Left lung (tissue), 10 donors: ENCODE measurements around the gene LITAF. TPM values are rescaled to one million over a fixed set of nuclear protein-coding genes. Genes with fewer than 3 reads are reported as not detected.

Source experiments
- ATAC-seq: fragments of 200-7000 bp; cut with Tn5 transposase; one replicate; pipeline ENCODE4 v1.9.1; 2020; ENCODE audit warnings: moderate library complexity
- DNase-seq, 4 donors: peaks; one replicate each; pipeline ENCODE4 v3.0.0-alpha.2; 2013 to 2020
- H3K27ac ChIP-seq, 2 donors: fragments of 200-600 bp; sonication (generic) in 1 of 2; one replicate each; pipeline versions ENCODE4 v1.5.0 to v1.8.0; 2020 to 2021
- H3K27me3 ChIP-seq, 2 donors: fragments of 200-600 bp; sonication (generic) in 1 of 2; one replicate each; pipeline versions ENCODE4 v1.5.0 to v1.8.0; 2020 to 2021
- H3K36me3 ChIP-seq, 2 donors: fragments of 200-600 bp; sonication (generic) in 1 of 2; one replicate each; pipeline versions ENCODE4 v1.5.0 to v1.8.0; 2020 to 2021
- H3K4me1 ChIP-seq, 2 donors: fragments of 200-600 bp; one replicate each; pipeline ENCODE4 v1.8.0; 2021
- H3K4me3 ChIP-seq, 2 donors: fragments of 200-600 bp; sonication (generic) in 1 of 2; one replicate each; pipeline versions ENCODE4 v1.5.0 to v1.8.0; 2020 to 2021; ENCODE audit warnings: mild to moderate bottlenecking in 1 of 2
- H3K9me3 ChIP-seq, 2 donors: fragments of 200-600 bp; sonication (generic) in 1 of 2; one replicate each; pipeline versions ENCODE4 v1.5.0 to v1.8.0; 2020 to 2021
- intact Hi-C, 2 donors: fragments of 100-400 bp; cut with DNase I; formaldehyde crosslinking; loops; one replicate each; pipeline versions ENCODE4 v1.11.2 to v1.14.2; 2022
- polyA plus RNA-seq, 6 donors: library from polyadenylated mRNA; unstranded; fragments of 120-200 nt; gene quantifications; one replicate each; pipeline ENCODE4 v1.2.1, GENCODE V29; 2013; ENCODE audit not compliant: insufficient read length in 6 of 6
- total RNA-seq, 2 donors: library from RNA; stranded (reverse); fragmentation: NEBNext Ultra II Directional; extraction: Animal tissue kit (Norgen Biotek cat#: 25700); gene quantifications; one replicate each; pipeline ENCODE4 v1.2.1, GENCODE V29; 2021
- TF ChIP-seq, protein P1 (sequence below), 2 donors: fragments of 200-600 bp; sonication (generic) in 1 of 2; IDR thresholded peaks; one replicate each; pipeline versions ENCODE4 v1.5.0 to v1.8.0; 2021; ENCODE audit warnings: antibody characterized with exemption in 2 of 2
- donor health status: DM: no; HTN: yes; CAD: no.
- donor health status: DM: no; HTN: no; CAD: no.

Gene LITAF
- total and polyA plus RNA-seq, 8 donors = 117 to 277 (median 125) TPM

DNA sequence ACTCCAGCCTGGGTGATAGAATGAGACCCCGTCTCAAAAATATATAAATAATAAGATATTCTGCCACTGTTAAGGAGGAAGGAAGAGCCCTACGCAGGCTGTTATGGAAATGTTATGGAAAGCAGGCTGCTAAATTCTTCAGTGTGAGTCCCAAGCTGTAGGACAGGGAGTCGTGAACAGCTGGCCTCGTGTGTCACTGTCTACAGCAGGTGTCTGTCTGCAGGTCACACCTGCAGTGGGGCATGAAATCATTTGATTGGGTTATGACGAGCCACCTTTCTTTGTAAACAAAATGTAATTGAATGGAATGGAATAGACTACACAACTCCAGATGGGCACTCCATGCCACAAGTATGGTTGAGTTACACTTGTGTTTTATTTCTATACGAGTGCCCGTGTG, 15.6 kb upstream of the LITAF start:
- Histone ChIP-seq H3K9me3 (no peaks in the 10 kb centered on the region), H3K27ac (no peak overlapping the region), H3K36me3 (no peaks in the 10 kb centered on the region), H3K4me3 (no peak overlapping the region), H3K4me1 (peaks cover 6 to 59% of the 10 kb centered on the region in 2 donors), H3K27me3 (no peaks in the 10 kb centered on the region)
- intact Hi-C loops = no loop called here
- no peak for DNase-seq
- TF ChIP-seq, protein P1, sequence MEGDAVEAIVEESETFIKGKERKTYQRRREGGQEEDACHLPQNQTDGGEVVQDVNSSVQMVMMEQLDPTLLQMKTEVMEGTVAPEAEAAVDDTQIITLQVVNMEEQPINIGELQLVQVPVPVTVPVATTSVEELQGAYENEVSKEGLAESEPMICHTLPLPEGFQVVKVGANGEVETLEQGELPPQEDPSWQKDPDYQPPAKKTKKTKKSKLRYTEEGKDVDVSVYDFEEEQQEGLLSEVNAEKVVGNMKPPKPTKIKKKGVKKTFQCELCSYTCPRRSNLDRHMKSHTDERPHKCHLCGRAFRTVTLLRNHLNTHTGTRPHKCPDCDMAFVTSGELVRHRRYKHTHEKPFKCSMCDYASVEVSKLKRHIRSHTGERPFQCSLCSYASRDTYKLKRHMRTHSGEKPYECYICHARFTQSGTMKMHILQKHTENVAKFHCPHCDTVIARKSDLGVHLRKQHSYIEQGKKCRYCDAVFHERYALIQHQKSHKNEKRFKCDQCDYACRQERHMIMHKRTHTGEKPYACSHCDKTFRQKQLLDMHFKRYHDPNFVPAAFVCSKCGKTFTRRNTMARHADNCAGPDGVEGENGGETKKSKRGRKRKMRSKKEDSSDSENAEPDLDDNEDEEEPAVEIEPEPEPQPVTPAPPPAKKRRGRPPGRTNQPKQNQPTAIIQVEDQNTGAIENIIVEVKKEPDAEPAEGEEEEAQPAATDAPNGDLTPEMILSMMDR (IDR thresholded peaks at IDR 0.05) = no peak
- no peak for ATAC-seq

GRCh38 chr16:11601911-11602310, 15.2 kb upstream of the LITAF start:
- Histone ChIP-seq H3K4me3 (no peak overlapping the region), H3K36me3 (no peaks in the 10 kb centered on the region), H3K27ac (no peak overlapping the region), H3K4me1 (peaks cover 9 to 63% of the 10 kb centered on the region in 2 donors), H3K27me3 (no peaks in the 10 kb centered on the region), H3K9me3 (no peaks in the 10 kb centered on the region)
- ATAC-seq (no peak), DNase-seq (no peak)
- intact Hi-C loops = no loop called here
- TF ChIP-seq, protein P1 (IDR thresholded peaks at IDR 0.05) = no peak

GRCh38 chr16:11601425-11601824, 14.7 kb upstream of the LITAF start:
- TF ChIP-seq, protein P1 (IDR thresholded peaks at IDR 0.05) = no peak
- peaks cover 10 to 66% of the 10 kb centered on the region in 2 donors for H3K4me1 ChIP-seq
- intact Hi-C loops = no loop called here
- no peaks in the 10 kb centered on the region for H3K36me3 ChIP-seq
- H3K27ac ChIP-seq = no peak overlapping the region
- H3K27me3 ChIP-seq = no peaks in the 10 kb centered on the region
- H3K9me3 ChIP-seq = no peaks in the 10 kb centered on the region
- ATAC-seq (no peak), DNase-seq (no peak)
- H3K4me3 ChIP-seq = no peak overlapping the region

- TF ChIP-seq, protein P1 (IDR thresholded peaks at IDR 0.05) = no peak
- no peak for DNase-seq
- peak overlapping the region in 1 of 2 donors; percentile 95 for H3K27ac ChIP-seq
- intact Hi-C loops = no loop called here
- H3K9me3 ChIP-seq = no peaks in the 10 kb centered on the region
- H3K36me3 ChIP-seq = no peaks in the 10 kb centered on the region
- H3K4me3 ChIP-seq = no peak overlapping the region
- H3K4me1 ChIP-seq = peaks cover 10 to 63% of the 10 kb centered on the region in 2 donors
- H3K27me3 ChIP-seq = no peaks in the 10 kb centered on the region
- no peak for ATAC-seq
Observed at GRCh38 chr16:11599579-11599978, 12.9 kb upstream of the LITAF start.

GRCh38 chr16:11597235-11598095, 10.7 kb upstream of the LITAF start:
- intact Hi-C loops = no loop called here
- H3K9me3 ChIP-seq = no peaks in the 10 kb centered on the region
- peaks cover 10 to 44% of the 10 kb centered on the region in 2 donors for H3K4me1 ChIP-seq
- TF ChIP-seq, protein P1 (IDR thresholded peaks at IDR 0.05) = no peak
- H3K36me3 ChIP-seq = no peaks in the 10 kb centered on the region
- peak overlapping the region; percentile 58 to 95 for H3K27ac ChIP-seq
- no peak overlapping the region for H3K4me3 ChIP-seq
- DNase-seq (peak in 1 of 4 donors; percentile 73), ATAC-seq (peak; percentile 91)
- no peaks in the 10 kb centered on the region for H3K27me3 ChIP-seq
